Measurements from ENCODE around the gene CEPT1.

The CEPT1 gene

GRCh38 chr1:111220302-111220890 is 80.4 kb downstream of the CEPT1 start:
- TF ChIP-seq JUND (IDR thresholded peaks at IDR 0.05; ENCODE audit: low read depth), result no peak
- no peak for DNase-seq (ENCODE audit: low read depth in 1 of 2, low spot score in 1 of 2)
- in situ Hi-C loops (cut with HindIII; ENCODE audit: low pct_unique_long_range_greater_than_20kb, low sequenced_read_pairs), result no loop called here

- in situ Hi-C loops (cut with HindIII; ENCODE audit: low pct_unique_long_range_greater_than_20kb, low sequenced_read_pairs), result no loop called here
- TF ChIP-seq JUND (IDR thresholded peaks at IDR 0.05; ENCODE audit: low read depth), result no peak
- DNase-seq (ENCODE audit: low read depth in 1 of 2, low spot score in 1 of 2), result no peak
These were observed 81.2 kb downstream of the CEPT1 start for GRCh38 chr1:111221276-111221632.

GRCh38 chr1:111221633-111222291 is 81.7 kb downstream of the CEPT1 start:
- in situ Hi-C loops (cut with HindIII; ENCODE audit: low pct_unique_long_range_greater_than_20kb, low sequenced_read_pairs), result no loop called here
- DNase-seq (ENCODE audit: low read depth in 1 of 2, low spot score in 1 of 2), result no peak
- TF ChIP-seq JUND (IDR thresholded peaks at IDR 0.05; ENCODE audit: low read depth), result no peak

- DNase-seq (ENCODE audit: low read depth in 1 of 2, low spot score in 1 of 2), result peak; percentile 63 to 88
- TF ChIP-seq JUND (IDR thresholded peaks at IDR 0.05; ENCODE audit: low read depth), result no peak
- in situ Hi-C loops (cut with HindIII; ENCODE audit: low pct_unique_long_range_greater_than_20kb, low sequenced_read_pairs), result no loop called here
These were observed 82.5 kb downstream of the CEPT1 start for GRCh38 chr1:111222308-111223125.

GRCh38 chr1:111223126-111223685 is 83.2 kb downstream of the CEPT1 start:
- in situ Hi-C loops (cut with HindIII; ENCODE audit: low pct_unique_long_range_greater_than_20kb, low sequenced_read_pairs), result no loop called here
- no peak for DNase-seq (ENCODE audit: low read depth in 1 of 2, low spot score in 1 of 2)
- TF ChIP-seq JUND (IDR thresholded peaks at IDR 0.05; ENCODE audit: low read depth), result no peak

GRCh38 chr1:111225091-111225490 is 85.1 kb downstream of the CEPT1 start:
- no peak for TF ChIP-seq JUND (IDR thresholded peaks at IDR 0.05; ENCODE audit: low read depth)
- no peak for DNase-seq (ENCODE audit: low read depth in 1 of 2, low spot score in 1 of 2)
- in situ Hi-C loops (cut with HindIII; ENCODE audit: low pct_unique_long_range_greater_than_20kb, low sequenced_read_pairs), result no loop called here

- in situ Hi-C loops (cut with HindIII; ENCODE audit: low pct_unique_long_range_greater_than_20kb, low sequenced_read_pairs), result no loop called here
- no peak for DNase-seq (ENCODE audit: low read depth in 1 of 2, low spot score in 1 of 2)
- no peak for TF ChIP-seq JUND (IDR thresholded peaks at IDR 0.05; ENCODE audit: low read depth)
These were observed 85.8 kb downstream of the CEPT1 start for GRCh38 chr1:111225717-111226400.

- in situ Hi-C loops (cut with HindIII; ENCODE audit: low pct_unique_long_range_greater_than_20kb, low sequenced_read_pairs), result no loop called here
- DNase-seq (ENCODE audit: low read depth in 1 of 2, low spot score in 1 of 2), result no peak
- no peak for TF ChIP-seq JUND (IDR thresholded peaks at IDR 0.05; ENCODE audit: low read depth)
These were observed 87.4 kb downstream of the CEPT1 start, which contains the start of gene CHI3L2 for GRCh38 chr1:111227434-111227833. TSS of gene CHI3L2 (plus strand) at chr1:111227713. CDS start at chr1:111227730, 17 bp downstream.

GRCh38 chr1:111227851-111228747 is 88.1 kb downstream of the CEPT1 start:
- in situ Hi-C loops (cut with HindIII; ENCODE audit: low pct_unique_long_range_greater_than_20kb, low sequenced_read_pairs), result no loop called here
- DNase-seq (ENCODE audit: low read depth in 1 of 2, low spot score in 1 of 2), result peak; percentile 42 to 60
- TF ChIP-seq JUND (IDR thresholded peaks at IDR 0.05; ENCODE audit: low read depth), result no peak

- in situ Hi-C loops (cut with HindIII; ENCODE audit: low pct_unique_long_range_greater_than_20kb, low sequenced_read_pairs), result no loop called here
- no peak for TF ChIP-seq JUND (IDR thresholded peaks at IDR 0.05; ENCODE audit: low read depth)
- no peak for DNase-seq (ENCODE audit: low read depth in 1 of 2, low spot score in 1 of 2)
These were observed 88.7 kb downstream of the CEPT1 start for GRCh38 chr1:111228748-111229126.

- TF ChIP-seq JUND (IDR thresholded peaks at IDR 0.05; ENCODE audit: low read depth), result no peak
- in situ Hi-C loops (cut with HindIII; ENCODE audit: low pct_unique_long_range_greater_than_20kb, low sequenced_read_pairs), result no loop called here
- no peak for DNase-seq (ENCODE audit: low read depth in 1 of 2, low spot score in 1 of 2)
These were observed 92.1 kb downstream of the CEPT1 start for GRCh38 chr1:111232134-111232533.
